Measurements from ENCODE around the gene DCHS2.

DCHS2 gene

GRCh38 chr4:154319736-154320135, 171.9 kb downstream of the DCHS2 start:
- TF ChIP-seq TAF1 (IDR thresholded peaks at IDR 0.05; ENCODE audit: borderline replicate concordance, insufficient read depth, low read length) (no peak), SIN3A (IDR thresholded peaks at IDR 0.05; ENCODE audit: borderline replicate concordance, insufficient read depth, low read length) (no peak), FOXP2 (optimal IDR thresholded peaks at IDR 0.05; ENCODE audit: borderline replicate concordance, extremely low read depth, extremely low read length, insufficient read depth) (no peak), POLR2AphosphoS5 (IDR thresholded peaks at IDR 0.05; ENCODE audit: low read depth, low read length) (no peak)
- TF ChIP-seq, protein P1, sequence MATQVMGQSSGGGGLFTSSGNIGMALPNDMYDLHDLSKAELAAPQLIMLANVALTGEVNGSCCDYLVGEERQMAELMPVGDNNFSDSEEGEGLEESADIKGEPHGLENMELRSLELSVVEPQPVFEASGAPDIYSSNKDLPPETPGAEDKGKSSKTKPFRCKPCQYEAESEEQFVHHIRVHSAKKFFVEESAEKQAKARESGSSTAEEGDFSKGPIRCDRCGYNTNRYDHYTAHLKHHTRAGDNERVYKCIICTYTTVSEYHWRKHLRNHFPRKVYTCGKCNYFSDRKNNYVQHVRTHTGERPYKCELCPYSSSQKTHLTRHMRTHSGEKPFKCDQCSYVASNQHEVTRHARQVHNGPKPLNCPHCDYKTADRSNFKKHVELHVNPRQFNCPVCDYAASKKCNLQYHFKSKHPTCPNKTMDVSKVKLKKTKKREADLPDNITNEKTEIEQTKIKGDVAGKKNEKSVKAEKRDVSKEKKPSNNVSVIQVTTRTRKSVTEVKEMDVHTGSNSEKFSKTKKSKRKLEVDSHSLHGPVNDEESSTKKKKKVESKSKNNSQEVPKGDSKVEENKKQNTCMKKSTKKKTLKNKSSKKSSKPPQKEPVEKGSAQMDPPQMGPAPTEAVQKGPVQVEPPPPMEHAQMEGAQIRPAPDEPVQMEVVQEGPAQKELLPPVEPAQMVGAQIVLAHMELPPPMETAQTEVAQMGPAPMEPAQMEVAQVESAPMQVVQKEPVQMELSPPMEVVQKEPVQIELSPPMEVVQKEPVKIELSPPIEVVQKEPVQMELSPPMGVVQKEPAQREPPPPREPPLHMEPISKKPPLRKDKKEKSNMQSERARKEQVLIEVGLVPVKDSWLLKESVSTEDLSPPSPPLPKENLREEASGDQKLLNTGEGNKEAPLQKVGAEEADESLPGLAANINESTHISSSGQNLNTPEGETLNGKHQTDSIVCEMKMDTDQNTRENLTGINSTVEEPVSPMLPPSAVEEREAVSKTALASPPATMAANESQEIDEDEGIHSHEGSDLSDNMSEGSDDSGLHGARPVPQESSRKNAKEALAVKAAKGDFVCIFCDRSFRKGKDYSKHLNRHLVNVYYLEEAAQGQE (IDR thresholded peaks at IDR 0.05; ENCODE audit: insufficient read depth in 1 of 2, low read depth in 2 of 2, low read length in 2 of 2), result no peak

DNA sequence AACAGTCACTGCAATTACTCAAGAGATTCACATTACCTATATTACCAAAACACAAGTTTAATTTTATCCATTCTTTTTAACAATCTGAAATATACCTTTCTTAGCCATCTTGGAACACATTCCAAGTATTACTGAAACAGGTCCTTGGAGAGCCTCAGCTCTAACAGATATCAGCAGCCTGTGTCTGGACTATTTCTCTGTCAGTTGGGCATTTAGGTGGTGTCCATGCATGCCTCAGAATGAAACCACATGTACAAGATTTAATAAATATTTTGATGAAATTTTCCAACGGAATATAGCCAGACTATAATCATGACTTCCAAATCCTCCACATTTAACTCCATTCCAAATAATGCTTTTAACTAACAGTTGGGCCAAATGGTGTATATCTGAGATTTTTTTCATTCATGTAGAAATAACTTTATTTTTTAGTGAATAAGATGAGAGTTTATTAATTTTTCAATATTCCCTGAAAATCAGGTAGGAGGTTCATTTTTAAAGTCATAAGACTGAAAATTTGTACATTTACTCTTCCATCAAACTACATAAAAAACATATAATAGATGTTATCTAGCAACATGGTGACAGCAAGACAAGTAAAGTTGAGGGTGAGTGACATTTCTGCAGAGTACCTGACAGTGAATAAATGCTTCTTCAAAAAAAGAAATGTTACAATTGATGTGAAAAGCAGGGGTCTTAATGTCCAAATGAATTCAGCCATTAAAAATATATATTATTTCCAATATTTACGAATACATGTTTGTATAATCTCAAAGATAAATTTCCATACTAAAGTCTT, 174.2 kb downstream of the DCHS2 start:
- TF ChIP-seq, protein P1 (IDR thresholded peaks at IDR 0.05; ENCODE audit: insufficient read depth in 1 of 2, low read depth in 2 of 2, low read length in 2 of 2), result no peak
- TF ChIP-seq SIN3A (IDR thresholded peaks at IDR 0.05; ENCODE audit: borderline replicate concordance, insufficient read depth, low read length), result no peak
- no peak for TF ChIP-seq POLR2AphosphoS5 (IDR thresholded peaks at IDR 0.05; ENCODE audit: low read depth, low read length)
- no peak for TF ChIP-seq FOXP2 (optimal IDR thresholded peaks at IDR 0.05; ENCODE audit: borderline replicate concordance, extremely low read depth, extremely low read length, insufficient read depth)
- no peak for TF ChIP-seq TAF1 (IDR thresholded peaks at IDR 0.05; ENCODE audit: borderline replicate concordance, insufficient read depth, low read length)

DNA sequence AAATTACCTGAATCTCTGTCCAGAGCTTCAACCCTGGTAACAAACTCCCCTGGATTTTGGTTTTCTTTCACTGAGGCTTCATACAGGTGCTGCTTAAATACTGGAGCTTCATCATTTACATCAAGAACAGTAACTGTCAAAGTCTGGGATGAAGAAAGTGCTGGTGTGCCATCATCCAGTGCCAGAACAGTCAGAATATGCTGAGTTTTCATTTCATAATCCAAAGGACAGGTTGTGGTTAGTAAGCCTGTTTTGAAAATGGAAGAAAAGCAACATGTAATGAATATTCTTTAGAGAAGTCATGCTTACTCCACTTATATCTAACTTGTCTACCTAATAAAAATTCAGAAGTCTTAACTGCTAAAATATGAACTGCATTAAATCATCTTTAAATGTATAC, 175.9 kb downstream of the DCHS2 start:
- TF ChIP-seq POLR2AphosphoS5 (IDR thresholded peaks at IDR 0.05; ENCODE audit: low read depth, low read length) (no peak), TAF1 (IDR thresholded peaks at IDR 0.05; ENCODE audit: borderline replicate concordance, insufficient read depth, low read length) (no peak), SIN3A (IDR thresholded peaks at IDR 0.05; ENCODE audit: borderline replicate concordance, insufficient read depth, low read length) (no peak)
- TF ChIP-seq, protein P1 (IDR thresholded peaks at IDR 0.05; ENCODE audit: insufficient read depth in 1 of 2, low read depth in 2 of 2, low read length in 2 of 2), result no peak

GRCh38 chr4:154314248-154314647, 177.4 kb downstream of the DCHS2 start:
- TF ChIP-seq FOXP2 (optimal IDR thresholded peaks at IDR 0.05; ENCODE audit: borderline replicate concordance, extremely low read depth, extremely low read length, insufficient read depth) (no peak), SIN3A (IDR thresholded peaks at IDR 0.05; ENCODE audit: borderline replicate concordance, insufficient read depth, low read length) (no peak), TAF1 (IDR thresholded peaks at IDR 0.05; ENCODE audit: borderline replicate concordance, insufficient read depth, low read length) (no peak), POLR2AphosphoS5 (IDR thresholded peaks at IDR 0.05; ENCODE audit: low read depth, low read length) (no peak)
- TF ChIP-seq, protein P1 (IDR thresholded peaks at IDR 0.05; ENCODE audit: insufficient read depth in 1 of 2, low read depth in 2 of 2, low read length in 2 of 2), result no peak
